Measurements from ENCODE around the gene OR2G3. TPM values are rescaled to one million over a fixed set of nuclear protein-coding genes. Genes with fewer than 3 reads are reported as not detected.

OR2G3 gene
- total RNA-seq, 1 donor from 2014 or later, result not detected

DNA sequence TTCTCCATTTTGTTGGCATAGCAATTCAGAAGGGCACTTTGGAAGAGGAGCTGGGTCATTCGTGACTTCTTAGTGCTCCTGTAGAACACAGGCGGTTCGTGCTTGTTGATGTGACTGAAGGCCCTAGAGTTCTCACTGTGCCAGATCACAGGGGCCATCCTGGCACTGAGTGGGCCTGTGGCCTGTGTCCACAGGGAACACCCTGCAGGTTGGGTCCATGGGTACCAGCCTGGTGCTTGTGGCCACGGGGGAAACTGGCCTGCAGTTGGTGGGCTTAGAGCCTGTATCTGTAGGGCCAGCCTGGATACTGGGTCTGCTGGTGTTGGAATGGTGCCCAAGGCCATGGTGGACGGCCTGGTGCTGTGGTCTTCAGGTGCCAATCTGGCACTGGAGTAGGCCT, 9.2 kb downstream of the OR2G3 start:
- DNase-seq (no peak), ATAC-seq (peak in 1 of 2 donors; percentile 38)
- no peaks in the 10 kb centered on the region for H3K4me1 ChIP-seq
- H3K27ac ChIP-seq, result no peak overlapping the region
- no peaks in the 10 kb centered on the region for H3K27me3 ChIP-seq (ENCODE audit: low read depth)
- H3K9me3 ChIP-seq, result no peaks in the 10 kb centered on the region
- no peak overlapping the region for H3K4me3 ChIP-seq
- TF ChIP-seq CTCF (IDR thresholded peaks at IDR 0.05), result no peak
- intact Hi-C loops (cut with DNase I), result no loop called here
- H3K36me3 ChIP-seq, result no peaks in the 10 kb centered on the region

DNA sequence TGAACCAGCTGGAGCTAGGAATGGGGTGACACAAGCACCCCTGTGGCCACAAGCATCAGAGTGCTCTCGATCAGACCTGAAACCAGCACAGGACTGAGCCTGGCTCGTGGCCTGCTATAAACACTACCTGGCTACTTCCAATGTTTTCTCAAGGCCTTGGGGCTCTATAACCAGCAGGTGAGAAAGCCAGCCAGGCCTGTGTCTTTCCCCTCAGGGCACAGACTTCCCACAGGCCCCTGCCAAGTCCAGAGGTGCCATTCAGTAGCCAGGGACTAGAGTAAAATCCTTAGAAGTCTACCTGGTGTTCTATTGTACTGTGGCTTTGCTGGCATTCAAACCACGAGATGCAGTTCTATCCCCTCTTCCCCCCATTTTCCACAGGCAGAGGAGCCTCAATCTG, 22.6 kb downstream of the OR2G3 start:
- Histone ChIP-seq H3K4me1 (no peaks in the 10 kb centered on the region), H3K36me3 (no peaks in the 10 kb centered on the region), H3K27me3 (ENCODE audit: low read depth) (no peaks in the 10 kb centered on the region), H3K27ac (no peak overlapping the region), H3K9me3 (no peaks in the 10 kb centered on the region), H3K4me3 (no peak overlapping the region)
- ATAC-seq (no peak), DNase-seq (no peak)
- no peak for TF ChIP-seq CTCF (IDR thresholded peaks at IDR 0.05)
- intact Hi-C loops (cut with DNase I), result no loop called here

DNA sequence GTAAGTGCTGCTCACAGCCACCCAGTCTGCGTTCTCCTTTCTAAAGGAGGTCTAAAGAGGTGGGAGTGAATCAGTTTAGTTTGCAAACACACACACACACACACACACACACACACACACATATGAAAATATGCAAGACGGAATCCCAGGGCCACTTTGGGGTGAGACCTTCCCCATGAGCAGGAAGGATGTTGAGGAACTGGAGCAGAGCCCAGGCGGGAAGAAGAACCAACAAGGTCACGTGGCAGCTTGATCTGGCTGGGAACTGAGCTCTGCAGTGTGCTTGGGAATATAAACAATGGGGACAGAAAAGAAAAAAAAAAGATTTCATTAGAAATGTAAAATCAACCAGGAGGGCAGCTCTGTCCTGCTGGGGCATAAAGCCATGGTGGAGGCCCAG, 32.6 kb downstream of the OR2G3 start:
- ATAC-seq (no peak), DNase-seq (no peak)
- H3K4me3 ChIP-seq, result no peak overlapping the region
- H3K9me3 ChIP-seq, result no peaks in the 10 kb centered on the region
- H3K27me3 ChIP-seq (ENCODE audit: low read depth), result no peaks in the 10 kb centered on the region
- no peak overlapping the region for H3K27ac ChIP-seq
- intact Hi-C loops (cut with DNase I), result no loop called here
- TF ChIP-seq CTCF (IDR thresholded peaks at IDR 0.05), result no peak
- H3K4me1 ChIP-seq, result no peaks in the 10 kb centered on the region
- H3K36me3 ChIP-seq, result no peaks in the 10 kb centered on the region

GRCh38 chr1:247638781-247639180, 33.4 kb downstream of the OR2G3 start:
- Histone ChIP-seq H3K4me3 (no peak overlapping the region), H3K36me3 (no peaks in the 10 kb centered on the region), H3K9me3 (no peaks in the 10 kb centered on the region), H3K27ac (no peak overlapping the region), H3K4me1 (no peaks in the 10 kb centered on the region), H3K27me3 (ENCODE audit: low read depth) (no peaks in the 10 kb centered on the region)
- DNase-seq, result no peak
- ATAC-seq, result no peak
- intact Hi-C loops (cut with DNase I), result no loop called here
- TF ChIP-seq CTCF (IDR thresholded peaks at IDR 0.05), result no peak

DNA sequence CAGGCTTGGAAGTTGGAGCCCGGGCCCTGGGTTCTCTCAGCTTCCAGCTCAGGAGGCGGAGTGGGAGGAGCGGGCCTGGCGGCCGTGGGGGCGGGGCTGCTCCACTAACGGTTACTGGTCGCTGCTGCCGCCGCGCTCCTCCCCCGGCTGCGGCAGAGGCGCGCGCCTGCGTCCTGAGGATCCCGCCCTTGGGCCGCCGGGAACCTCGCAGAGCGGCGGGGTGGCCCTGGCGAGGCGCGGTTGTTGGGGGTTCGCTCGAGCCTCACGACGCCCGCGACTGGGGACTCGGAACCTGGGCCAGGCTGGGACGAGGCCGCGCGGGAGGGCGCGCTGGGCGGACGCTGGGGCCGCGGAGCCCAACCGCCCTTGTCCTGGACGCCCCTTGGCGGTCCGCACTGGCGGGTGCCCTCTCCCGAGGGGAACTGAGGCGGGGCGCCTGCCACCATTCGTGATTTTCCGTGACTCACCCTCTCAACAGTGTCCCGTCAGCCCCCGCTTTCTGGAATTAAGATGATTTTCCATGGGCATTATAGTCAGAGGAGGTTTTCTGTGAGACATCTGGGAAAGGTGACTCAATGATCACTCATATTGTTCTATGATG, 34.1 kb downstream of the OR2G3 start:
- peak; percentile 86 for DNase-seq
- intact Hi-C loops (cut with DNase I), result no loop called here

More for the DNA sequence above, 34.1 kb downstream of the OR2G3 start:
- H3K4me1 ChIP-seq, result no peaks in the 10 kb centered on the region
- no peak overlapping the region for H3K27ac ChIP-seq
- no peak for TF ChIP-seq CTCF (IDR thresholded peaks at IDR 0.05)
- peak overlapping the region; percentile 44 for H3K4me3 ChIP-seq
- H3K36me3 ChIP-seq, result no peaks in the 10 kb centered on the region
- peak; percentile 91 to 94 for ATAC-seq
- no peaks in the 10 kb centered on the region for H3K27me3 ChIP-seq (ENCODE audit: low read depth)
- no peaks in the 10 kb centered on the region for H3K9me3 ChIP-seq

Data from lower lobe of right lung (tissue), 2 donors.